Activated T-helper 1 cell treated with anti-CD3 and anti-CD28 coated beads, Interleukin-2, amount 50 U/mL, for 16 hours (primary cell): Measurements from ENCODE around the gene CDK5R1.
"Not testable (repeated sequence)": the region's sequence is repeated elsewhere in the genome, so short reads cannot be mapped to it uniquely, and the experiment has no call there.

Experiments used
- DNase-seq, 2 donors: peaks; one replicate each; pipeline ENCODE4 v3.0.0-alpha.2; 2020; ENCODE audit warnings: low read depth in 1 of 2, low spot score in 1 of 2

CDK5R1 gene

GRCh38 chr17:32515677-32516383 is 29.0 kb downstream of the CDK5R1 start:
- DNase-seq = no peak

- DNase-seq = no peak
Observed at GRCh38 chr17:32516450-32516849, 29.7 kb downstream of the CDK5R1 start.

GRCh38 chr17:32516940-32517701 is 30.3 kb downstream of the CDK5R1 start:
- no peak for DNase-seq

GRCh38 chr17:32517982-32518381 is 31.2 kb downstream of the CDK5R1 start:
- no peak for DNase-seq

GRCh38 chr17:32518646-32519227 is 31.9 kb downstream of the CDK5R1 start:
- DNase-seq = no peak

- DNase-seq = peak; percentile 8 to 62
Observed at GRCh38 chr17:32519228-32520103, 32.7 kb downstream of the CDK5R1 start.

- DNase-seq = peak in 1 of 2 donors; percentile 32
Observed at GRCh38 chr17:32520104-32520701, 33.4 kb downstream of the CDK5R1 start.

- no peak for DNase-seq
Observed at GRCh38 chr17:32520737-32521404, 34.1 kb downstream of the CDK5R1 start.

GRCh38 chr17:32523017-32523680 is 36.4 kb downstream of the CDK5R1 start:
- DNase-seq = no peak

- DNase-seq = no peak
Observed at GRCh38 chr17:32523827-32524552, 37.2 kb downstream of the CDK5R1 start.

GRCh38 chr17:32524553-32524880 is 37.7 kb downstream of the CDK5R1 start:
- not testable (repeated sequence) for DNase-seq

GRCh38 chr17:32525122-32525521 is 38.3 kb downstream of the CDK5R1 start:
- no peak for DNase-seq

GRCh38 chr17:32527146-32527545 is 40.4 kb downstream of the CDK5R1 start:
- DNase-seq = no peak

- no peak for DNase-seq
Observed at GRCh38 chr17:32528825-32529224, 42.0 kb downstream of the CDK5R1 start.

GRCh38 chr17:32529604-32530003 is 42.8 kb downstream of the CDK5R1 start:
- no peak for DNase-seq

GRCh38 chr17:32533296-32533695 is 46.5 kb downstream of the CDK5R1 start:
- no peak for DNase-seq

GRCh38 chr17:32536736-32537643 is 50.2 kb downstream of the CDK5R1 start:
- no peak for DNase-seq
